ENCODE results near the gene PFKFB3.

DNA sequence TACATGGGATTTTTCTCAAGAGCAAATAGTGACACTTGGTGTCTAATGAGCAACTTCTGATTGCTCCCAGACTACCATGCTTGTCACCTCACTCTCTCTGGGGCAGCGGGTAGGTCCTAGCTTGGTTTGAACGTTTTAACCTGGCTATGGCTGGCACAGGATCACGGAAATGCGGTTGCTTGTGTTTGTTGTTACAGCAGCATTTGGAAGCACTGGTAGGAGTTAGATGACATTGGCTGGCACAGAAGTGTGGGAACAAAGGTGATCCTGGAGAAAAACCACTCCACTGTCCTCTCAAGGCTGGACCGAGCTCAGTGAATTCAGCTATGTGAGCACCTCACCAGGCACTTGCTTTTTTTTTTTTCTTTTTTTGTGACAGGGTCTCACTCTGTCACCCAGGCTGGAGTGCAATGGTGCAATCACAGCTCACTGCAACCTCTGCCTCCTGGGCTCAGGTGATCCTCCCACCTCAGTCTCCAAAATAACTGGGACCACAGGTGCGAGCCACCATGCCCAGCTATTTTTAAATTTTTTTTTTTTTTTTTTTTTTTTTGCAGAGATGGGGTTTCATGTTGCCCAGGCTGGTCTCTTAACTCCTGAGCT, 3.5 kb upstream of the PFKFB3 start:
- TF ChIP-seq CTCF (IDR thresholded peaks at IDR 0.05): no peak
- no peak for TF ChIP-seq POLR2A (IDR thresholded peaks at IDR 0.05)

Data from vagina (tissue), 2 donors.